NT2/D1 (cell line): ENCODE data around the gene KDM4C.

Experiments used
- YY1 ChIP-seq: IDR thresholded peaks from 2 replicates; pipeline ENCODE4 v1.6.1; 2011; ENCODE audit not compliant: insufficient read length, insufficient read depth
- ZNF274 ChIP-seq: IDR thresholded peaks from 2 replicates; pipeline ENCODE4 v1.6.1; 2011; ENCODE audit warnings: mild to moderate bottlenecking, low read depth, low read length

- no peak for TF ChIP-seq YY1
- no peak for TF ChIP-seq ZNF274
Measured at GRCh38 chr9:6923086-6923485, 165.3 kb downstream of the KDM4C start.
